NCI-H187 (cell line): Measurements from ENCODE around the gene SEMA5A.

ENCODE experiments used
- DNase-seq, 2 experiments: peaks; one replicate each; lab custom pipeline; 2025; lab: John Stamatoyannopoulos, UW

SEMA5A gene

DNA sequence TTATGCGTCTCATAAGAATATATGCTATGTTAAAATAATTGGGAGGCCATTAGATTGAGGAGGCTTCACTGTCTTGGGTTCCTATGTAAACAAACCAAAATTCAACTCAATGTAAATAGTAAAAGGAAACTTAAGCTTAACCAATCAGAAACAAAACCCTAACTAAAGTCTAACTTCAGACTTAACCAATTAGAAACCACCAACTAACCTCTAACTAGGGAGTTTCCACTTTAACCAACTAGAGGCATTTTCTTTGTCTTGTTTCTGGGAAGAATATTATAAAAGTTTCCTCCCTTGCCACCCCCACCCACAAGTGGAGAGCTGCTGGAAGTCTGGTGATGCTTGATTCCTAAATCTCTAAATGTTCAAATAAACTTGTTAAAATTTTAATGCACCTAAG, 214.5 kb downstream of the SEMA5A start:
- no peak for DNase-seq

- DNase-seq: no peak
These were observed 216.8 kb downstream of the SEMA5A start for GRCh38 chr5:9329125-9329524.

DNA sequence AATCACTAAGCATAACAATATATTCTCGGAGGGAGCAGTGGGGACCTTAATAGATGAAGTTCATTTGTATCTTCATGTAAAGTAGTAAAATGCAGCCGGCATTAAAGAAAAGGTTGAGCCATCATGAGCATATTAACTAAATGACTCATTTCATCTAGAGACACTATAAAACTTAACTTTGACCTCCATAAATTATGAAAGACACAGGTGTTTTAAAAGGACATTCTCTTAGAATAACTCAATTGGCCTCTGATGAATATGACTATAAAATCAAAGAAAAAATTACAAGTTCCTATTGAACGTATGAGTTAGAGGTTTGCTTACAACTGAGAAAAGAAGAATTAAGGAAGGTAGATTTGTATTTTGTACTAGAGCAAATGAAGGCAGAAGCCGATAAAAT, 220.3 kb downstream of the SEMA5A start:
- DNase-seq: no peak

DNA sequence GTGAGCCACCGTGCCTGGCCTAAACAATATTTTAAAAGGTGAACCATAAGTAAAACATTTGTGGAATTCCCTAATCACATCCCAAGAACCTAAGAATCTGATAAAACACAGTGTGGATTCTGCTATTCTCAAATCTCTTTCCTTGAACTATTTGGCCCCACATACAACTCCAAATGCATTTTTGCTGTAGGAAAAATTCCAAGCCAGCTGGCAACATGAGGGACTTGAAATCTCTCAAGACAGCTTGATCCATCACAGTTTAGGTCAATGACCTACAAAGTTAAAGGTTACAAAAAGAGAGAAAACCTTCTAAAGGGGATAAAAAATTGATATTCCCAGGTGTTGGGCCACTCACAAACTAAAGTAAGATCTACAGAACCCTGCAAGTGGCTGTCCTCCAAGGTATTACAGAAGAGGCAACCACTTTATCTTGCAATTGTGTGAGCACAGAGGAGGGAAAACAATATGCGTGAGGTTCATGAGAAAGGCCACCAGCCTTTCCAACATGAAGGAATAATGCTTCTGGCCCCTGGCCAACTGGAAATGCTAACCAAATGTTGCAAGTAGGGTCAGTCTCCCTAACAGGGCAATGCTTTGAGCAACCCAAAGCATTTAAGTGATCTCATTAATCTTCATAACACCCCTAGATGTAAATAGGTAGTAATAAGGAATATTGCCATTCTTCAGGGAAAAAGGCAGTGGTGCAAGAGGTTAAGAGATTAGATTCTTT, 221.4 kb downstream of the SEMA5A start:
- no peak for DNase-seq

DNA sequence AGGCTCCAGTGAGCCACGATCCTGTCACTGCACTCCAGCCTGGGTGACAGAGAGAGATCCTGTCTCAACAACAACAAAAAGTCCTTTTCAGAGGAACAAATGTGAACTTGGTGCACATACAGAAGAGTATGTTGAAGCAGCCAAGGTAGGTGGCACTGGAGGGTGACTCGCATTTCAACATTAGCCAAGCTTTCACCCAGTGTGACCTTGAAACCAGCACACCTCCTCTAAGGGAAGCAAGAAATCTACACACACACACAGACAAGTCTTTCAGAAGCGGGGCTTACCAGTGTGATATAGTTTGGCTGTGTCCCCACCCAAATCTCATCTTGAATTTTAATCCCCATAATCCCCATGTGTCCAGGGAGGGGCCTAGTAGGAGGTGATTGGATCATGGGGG, 225.2 kb downstream of the SEMA5A start:
- DNase-seq: no peak

GRCh38 chr5:9318031-9318430, 227.8 kb downstream of the SEMA5A start:
- no peak for DNase-seq

DNA sequence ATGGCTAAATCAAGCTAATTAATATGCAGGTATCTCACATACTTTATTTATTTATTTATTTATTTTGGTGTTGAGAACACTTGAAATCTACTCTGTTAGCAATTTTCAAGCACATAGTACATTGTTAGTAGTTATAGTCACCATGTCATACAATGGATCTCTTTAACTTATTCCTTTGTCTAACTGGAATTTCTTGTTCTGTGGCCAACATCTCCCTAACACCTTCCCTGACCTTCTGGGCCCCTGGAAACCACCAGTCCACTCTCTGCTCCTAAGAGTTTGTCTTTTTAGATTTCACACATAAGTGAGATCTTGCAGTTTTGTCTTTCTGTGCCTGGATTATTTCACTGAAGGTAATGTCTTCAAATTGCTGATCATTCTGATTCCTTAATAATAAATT, 229.1 kb downstream of the SEMA5A start:
- DNase-seq: no peak

- no peak for DNase-seq
These were observed 229.8 kb downstream of the SEMA5A start for GRCh38 chr5:9316041-9316440.

DNA sequence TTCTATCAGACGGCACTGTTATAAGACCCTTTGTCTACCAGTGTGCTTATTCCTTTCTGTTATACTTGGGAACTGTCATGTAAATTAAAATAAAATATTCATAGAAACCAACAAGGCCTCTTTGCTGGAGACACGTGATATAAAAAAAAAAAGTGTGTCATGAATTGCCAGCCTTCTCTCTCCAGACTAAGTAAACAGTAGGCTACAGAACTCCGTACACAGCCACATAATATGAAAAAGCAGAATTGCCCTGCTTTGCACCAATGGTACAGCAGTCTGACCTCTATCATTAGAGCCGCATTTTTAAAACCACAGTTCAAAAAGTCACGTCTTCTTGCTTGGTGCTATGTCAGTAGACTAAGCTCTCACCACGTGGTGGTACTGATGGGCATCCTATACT, 231.3 kb downstream of the SEMA5A start:
- DNase-seq: no peak

DNA sequence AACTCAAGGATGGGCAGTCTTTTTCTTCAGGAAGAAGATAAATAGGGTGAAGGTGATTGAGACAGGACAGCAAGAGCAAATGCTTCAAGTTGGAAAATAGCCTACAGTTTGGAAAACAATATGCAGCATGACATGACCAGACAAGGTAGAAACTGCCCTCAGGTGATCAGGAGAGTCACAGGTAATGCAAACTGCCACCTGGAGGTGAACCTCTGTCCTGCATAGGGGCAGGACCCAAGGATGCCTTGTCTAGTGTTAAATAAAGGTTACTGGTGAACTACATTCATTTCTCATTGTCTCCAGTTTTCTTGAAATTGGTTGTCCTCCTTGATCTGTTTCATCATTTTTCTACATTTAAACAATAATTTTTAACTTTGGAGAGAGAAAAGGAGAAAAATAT, 232.1 kb downstream of the SEMA5A start:
- DNase-seq: no peak

DNA sequence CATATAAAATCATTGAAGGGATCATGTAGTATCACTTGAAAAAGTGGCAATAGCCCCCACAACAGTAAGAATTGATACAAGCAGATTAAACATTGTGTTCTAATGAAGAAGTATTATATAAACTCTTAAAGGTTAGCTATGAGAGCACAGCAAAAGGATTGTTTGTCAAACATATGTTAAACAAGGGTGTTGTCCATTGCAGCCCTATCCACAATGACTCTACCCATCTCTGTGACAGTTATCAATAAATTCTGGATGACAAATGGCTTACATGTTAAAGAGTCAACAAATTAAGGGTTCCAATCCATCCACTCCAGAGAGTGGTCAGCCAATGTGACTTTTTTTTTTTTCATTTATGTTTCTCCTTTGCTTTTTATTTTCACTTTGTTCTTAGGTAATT, 238.7 kb downstream of the SEMA5A start:
- DNase-seq: no peak

GRCh38 chr5:9302218-9302617, 243.7 kb downstream of the SEMA5A start:
- no peak for DNase-seq

DNA sequence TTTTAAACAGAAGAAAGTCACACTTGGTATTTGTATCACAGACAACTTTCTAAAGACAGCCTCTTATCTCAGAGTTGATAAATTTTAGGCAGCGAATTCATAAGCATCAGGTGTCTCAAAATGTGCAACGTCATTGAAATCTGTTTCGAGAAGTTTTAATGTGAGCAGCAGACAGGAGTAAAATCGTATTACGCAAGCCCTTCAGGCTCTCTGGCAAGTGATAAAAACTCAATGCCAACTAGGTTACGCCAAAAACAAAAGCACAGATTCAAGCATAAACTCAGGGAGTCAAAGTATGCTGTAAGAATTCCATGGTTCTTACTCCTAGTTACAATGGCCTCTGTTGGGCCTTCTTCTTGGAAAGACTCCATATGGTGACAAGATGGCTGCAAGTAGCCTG, 244.7 kb downstream of the SEMA5A start:
- no peak for DNase-seq

- DNase-seq: no peak
These were observed 248.7 kb downstream of the SEMA5A start for GRCh38 chr5:9297134-9297533.

- DNase-seq: no peak
These were observed 250.4 kb downstream of the SEMA5A start for GRCh38 chr5:9295466-9295801.

DNA sequence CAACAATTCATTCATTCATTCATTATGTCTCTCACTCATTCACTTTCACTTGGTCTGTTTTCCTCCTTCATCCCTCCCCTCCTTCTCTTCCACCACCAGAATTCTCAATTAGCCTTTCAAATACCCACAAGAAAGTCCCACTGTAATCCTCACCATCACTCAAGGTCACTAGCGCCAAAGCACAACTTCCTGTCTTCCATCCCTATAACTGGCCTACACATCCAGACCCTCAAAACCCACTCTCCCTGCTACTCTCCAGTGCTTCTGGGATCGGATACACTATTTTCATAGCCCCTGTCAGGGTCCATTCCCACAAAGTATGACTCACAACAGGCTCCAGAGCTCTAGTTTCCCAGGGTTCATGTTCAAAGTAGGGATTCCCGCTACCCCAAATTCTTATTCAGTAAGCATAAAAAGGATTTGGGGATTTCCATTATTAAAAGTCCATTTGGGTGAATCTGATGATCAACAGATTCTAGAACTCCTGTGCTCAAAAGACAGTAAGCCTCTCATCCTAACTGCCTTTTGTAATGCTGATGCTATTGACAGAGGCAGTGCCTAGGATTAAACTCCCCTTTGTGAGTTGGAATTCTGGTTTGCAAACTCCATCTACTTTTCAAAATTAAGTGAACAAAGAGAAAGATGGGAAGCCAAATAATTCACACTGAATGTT, 250.9 kb downstream of the SEMA5A start:
- no peak for DNase-seq

- no peak for DNase-seq
These were observed 257.6 kb downstream of the SEMA5A start for GRCh38 chr5:9288234-9288633.

DNA sequence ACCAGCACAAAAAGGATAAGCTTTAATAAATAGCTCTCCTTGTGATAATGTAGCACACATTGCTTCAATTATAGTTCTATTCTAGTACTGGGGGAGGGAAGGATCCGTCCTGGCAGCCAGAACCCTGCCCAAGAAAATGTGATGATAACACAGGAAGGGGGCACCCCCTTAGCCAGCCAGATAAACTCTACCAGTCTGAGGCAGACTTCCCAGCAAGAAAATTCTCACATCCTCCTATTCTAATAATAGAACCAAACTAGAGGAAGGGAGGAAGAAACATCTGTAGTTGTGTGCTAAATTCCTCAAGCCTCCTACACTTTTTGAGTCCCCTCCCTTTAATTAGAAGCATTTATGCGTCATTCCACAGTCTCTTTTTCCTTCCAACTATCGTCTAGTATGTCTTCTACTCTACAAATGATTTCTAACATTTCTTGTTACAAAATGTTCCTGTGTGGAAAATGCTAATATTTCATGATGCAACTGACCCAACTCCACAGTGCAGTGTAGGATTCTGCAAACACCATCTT, 261.0 kb downstream of the SEMA5A start:
- no peak for DNase-seq

DNA sequence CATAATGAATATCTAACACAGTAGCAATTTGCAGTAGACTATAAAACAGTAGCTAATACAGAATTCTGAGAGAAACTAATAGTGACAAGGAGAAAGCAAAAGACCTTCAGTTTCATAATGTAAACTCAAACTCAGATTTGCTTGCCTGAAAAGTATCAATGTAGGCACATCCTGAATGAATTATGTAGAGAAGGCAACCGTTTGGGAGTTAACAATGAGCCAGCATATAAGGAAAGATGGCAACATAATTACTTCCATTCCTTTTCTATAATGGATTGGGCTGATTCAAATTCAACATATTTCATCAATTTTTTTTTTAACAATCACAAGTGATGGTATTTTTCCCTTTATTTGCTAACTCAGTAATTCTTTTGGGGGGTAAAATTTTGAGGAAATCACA, 261.6 kb downstream of the SEMA5A start:
- DNase-seq: no peak

DNA sequence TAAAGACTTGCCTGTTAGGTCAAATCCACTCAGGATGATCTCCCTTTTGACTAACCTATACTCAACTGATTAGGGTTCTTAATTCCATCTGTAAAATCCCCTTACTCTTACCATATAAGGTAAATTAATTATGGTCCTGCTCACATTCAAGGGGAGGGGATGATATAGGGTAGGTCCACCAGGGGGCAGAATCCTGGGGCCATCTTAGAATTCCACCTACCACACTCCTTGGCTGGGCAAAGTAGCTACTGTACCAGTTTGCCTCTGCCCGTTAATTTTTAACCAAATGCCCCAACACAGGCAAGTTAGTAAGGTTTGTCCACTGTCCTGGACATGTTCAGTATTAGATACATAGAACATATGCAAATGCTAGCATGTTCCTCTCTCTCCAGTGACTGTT, 262.4 kb downstream of the SEMA5A start:
- no peak for DNase-seq

DNA sequence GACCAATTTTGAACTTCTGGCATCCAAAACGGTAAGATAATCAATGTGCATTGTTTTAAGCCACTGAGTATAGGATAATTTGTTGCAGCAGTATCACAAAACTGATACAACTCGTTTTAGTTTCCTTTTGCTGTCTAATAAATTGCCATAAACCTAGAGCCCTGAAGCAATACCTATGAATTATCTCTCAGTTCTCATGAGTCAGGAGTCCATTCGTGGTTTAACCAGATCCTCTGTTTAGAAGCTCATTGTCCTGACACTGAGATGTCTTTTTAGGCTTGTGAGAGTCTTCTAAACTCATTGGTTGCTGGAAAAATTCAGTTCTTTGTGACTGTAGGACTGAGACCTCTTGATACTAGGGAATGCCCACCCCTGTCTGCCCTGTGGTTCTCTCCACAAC, 262.9 kb downstream of the SEMA5A start:
- no peak for DNase-seq

GRCh38 chr5:9282211-9282610, 263.7 kb downstream of the SEMA5A start:
- DNase-seq: no peak

DNA sequence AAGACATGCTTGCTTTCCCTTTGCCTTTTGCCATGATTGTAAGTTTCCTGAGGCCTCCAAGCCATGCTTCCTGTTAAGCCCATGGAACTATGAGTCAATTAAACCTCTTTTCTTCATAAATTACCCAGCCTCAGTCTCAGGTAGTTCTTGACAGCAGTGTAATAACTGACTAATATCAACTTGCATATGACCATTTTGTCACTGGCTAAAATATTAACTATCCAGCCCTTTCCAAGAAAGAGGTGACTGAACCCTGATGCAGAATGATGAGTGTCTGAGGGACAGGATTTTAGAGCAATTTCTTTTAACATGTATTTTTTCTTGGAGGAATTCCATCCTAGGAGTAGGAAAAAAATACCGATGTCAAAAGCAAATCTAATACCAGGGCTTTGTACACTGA, 266.1 kb downstream of the SEMA5A start:
- no peak for DNase-seq
